Measurements from ENCODE around the gene FKBP14.
A peak's percentile ranks its signal among the peaks of the same experiment; 100 is the strongest.

DNA sequence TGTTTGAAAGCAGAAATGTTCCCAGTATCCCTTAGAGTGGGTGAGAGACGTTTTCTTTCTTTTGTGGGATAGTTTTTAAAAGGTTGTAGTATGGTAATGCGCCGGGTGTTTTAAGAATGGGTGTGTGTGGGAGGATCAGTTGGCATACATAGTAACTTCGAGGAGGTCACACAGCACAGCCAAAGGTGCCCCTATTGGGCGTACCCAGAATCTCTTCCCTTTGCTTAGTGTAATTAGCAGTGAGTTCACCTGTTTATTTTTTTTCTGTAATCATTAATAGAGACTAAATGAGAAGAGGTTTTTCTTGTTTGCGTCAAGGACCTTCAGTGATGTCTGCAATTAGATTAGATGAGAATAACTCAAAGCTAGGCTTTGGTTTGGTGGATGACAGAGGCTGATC lies 3.2 kb upstream of the FKBP14 start:
- TF ChIP-seq, protein P1, sequence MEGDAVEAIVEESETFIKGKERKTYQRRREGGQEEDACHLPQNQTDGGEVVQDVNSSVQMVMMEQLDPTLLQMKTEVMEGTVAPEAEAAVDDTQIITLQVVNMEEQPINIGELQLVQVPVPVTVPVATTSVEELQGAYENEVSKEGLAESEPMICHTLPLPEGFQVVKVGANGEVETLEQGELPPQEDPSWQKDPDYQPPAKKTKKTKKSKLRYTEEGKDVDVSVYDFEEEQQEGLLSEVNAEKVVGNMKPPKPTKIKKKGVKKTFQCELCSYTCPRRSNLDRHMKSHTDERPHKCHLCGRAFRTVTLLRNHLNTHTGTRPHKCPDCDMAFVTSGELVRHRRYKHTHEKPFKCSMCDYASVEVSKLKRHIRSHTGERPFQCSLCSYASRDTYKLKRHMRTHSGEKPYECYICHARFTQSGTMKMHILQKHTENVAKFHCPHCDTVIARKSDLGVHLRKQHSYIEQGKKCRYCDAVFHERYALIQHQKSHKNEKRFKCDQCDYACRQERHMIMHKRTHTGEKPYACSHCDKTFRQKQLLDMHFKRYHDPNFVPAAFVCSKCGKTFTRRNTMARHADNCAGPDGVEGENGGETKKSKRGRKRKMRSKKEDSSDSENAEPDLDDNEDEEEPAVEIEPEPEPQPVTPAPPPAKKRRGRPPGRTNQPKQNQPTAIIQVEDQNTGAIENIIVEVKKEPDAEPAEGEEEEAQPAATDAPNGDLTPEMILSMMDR (IDR thresholded peaks at IDR 0.05): peak in 1 of 7 experiments; percentile 8
- no peak for TF ChIP-seq POLR2A (IDR thresholded peaks at IDR 0.05)

Measured in body of pancreas (tissue), 4 donors.